ENCODE results near the gene FAM181B.

GRCh38 chr11:82763167-82763566 lies 29.5 kb upstream of the FAM181B start:
- TF ChIP-seq CTCF (IDR thresholded peaks at IDR 0.05; ENCODE audit: low read depth, low read length) = no peak
- TF ChIP-seq MAX (IDR thresholded peaks at IDR 0.05; ENCODE audit: low read depth, low read length) = no peak
- TF ChIP-seq POLR2A (IDR thresholded peaks at IDR 0.05; ENCODE audit: extremely low read depth, insufficient read length) = no peak
- TF ChIP-seq MYC (IDR thresholded peaks at IDR 0.05; ENCODE audit: low read depth, low read length) = no peak

All from NB4 (cell line).